AG04449 (cell line): Measurements from ENCODE around the gene GLS.
A peak's percentile ranks its signal among the peaks of the same experiment; 100 is the strongest.

Experiments
- CTCF ChIA-PET: fragments of 350-600 bp; formaldehyde crosslinking; extraction: SDS; loops from one replicate; lab custom pipeline; 2021; ENCODE audit warnings: antibody characterized with exemption; lab: Yijun Ruan, JAX
- POLR2A ChIA-PET: fragments of 400-600, 350-600 bp; formaldehyde crosslinking; extraction: SDS; loops from one replicate; lab custom pipeline; 2020; ENCODE audit warnings: antibody characterized with exemption, inconsistent platforms; lab: Yijun Ruan, JAX
- DNase-seq: peaks from one replicate; pipeline ENCODE4 v3.0.0-alpha.2; 2010; ENCODE audit warnings: low read depth, low spot score
- H3K4me3 ChIP-seq: 2 replicates; pipeline ENCODE4 v1.5.1; 2011; ENCODE audit warnings: low read depth, mild to moderate bottlenecking, control low read depth, low read length
- CTCF ChIP-seq: IDR thresholded peaks from one replicate; pipeline ENCODE4 v1.5.1; 2011; ENCODE audit warnings: mild to moderate bottlenecking, moderate library complexity, low read length, control low read depth, inconsistent platforms; ENCODE audit not compliant: insufficient read depth; ENCODE audit errors: missing control alignments

The GLS gene

GRCh38 chr2:190877436-190877835 is 3.2 kb upstream of the GLS start:
- POLR2A ChIA-PET: no interaction called here
- TF ChIP-seq CTCF: no peak
- CTCF ChIA-PET: interaction anchor here (1.1 to 2.1 kb wide), 4 partner anchors 10 to 34 kb away, joined by 3 to 13 read pairs (median 4); no protein-coding TSS in a partner anchor
- no peak for DNase-seq
- no peak overlapping the region for H3K4me3 ChIP-seq

GRCh38 chr2:190879474-190880377 is 895 bp upstream of the GLS start:
- POLR2A ChIA-PET: interaction anchor here (0.6 to 4.1 kb wide), 10 partner anchors 9 to 88 kb away, joined by 3 to 110 read pairs (median 8); no protein-coding TSS in a partner anchor
- peak overlapping the region; percentile 70 for H3K4me3 ChIP-seq
- CTCF ChIA-PET: interaction anchor here (1.4 kb wide), 2 partner anchors 29 to 99 kb away, joined by 4 to 6 read pairs; no protein-coding TSS in a partner anchor
- no peak for TF ChIP-seq CTCF
- DNase-seq: no peak

GRCh38 chr2:190881084-190881597 is 520 bp downstream of the GLS start:
- CTCF ChIA-PET: interaction anchor here (1.4 to 2.5 kb wide), 3 partner anchors 22 to 100 kb away, joined by 3 to 14 read pairs (median 4); no protein-coding TSS in a partner anchor
- no peak for DNase-seq

GRCh38 chr2:190881598-190882410 is 1.2 kb downstream of the GLS start:
- TF ChIP-seq CTCF: no peak
- DNase-seq: no peak
- CTCF ChIA-PET: interaction anchor here (1.1 to 2.5 kb wide), 3 partner anchors 11 to 32 kb away, joined by 3 to 14 read pairs (median 4); no protein-coding TSS in a partner anchor
- peak overlapping the region; percentile 70 for H3K4me3 ChIP-seq
- POLR2A ChIA-PET: interaction anchor here (0.6 to 4.1 kb wide), 14 partner anchors 8 to 564 kb away, joined by 3 to 110 read pairs (median 6); no protein-coding TSS in a partner anchor

More at GRCh38 chr2:190881084-190881597, 520 bp downstream of the GLS start:
- POLR2A ChIA-PET: interaction anchor here (0.9 to 4.1 kb wide), 14 partner anchors 8 to 71 kb away, joined by 3 to 110 read pairs (median 8); no protein-coding TSS in a partner anchor
- H3K4me3 ChIP-seq: peak overlapping the region; percentile 70
- TF ChIP-seq CTCF: no peak

GRCh38 chr2:190882411-190882766 is 1.8 kb downstream of the GLS start:
- CTCF ChIA-PET: interaction anchor here (1.1 to 2.5 kb wide), 3 partner anchors 10 to 32 kb away, joined by 3 to 14 read pairs (median 4); no protein-coding TSS in a partner anchor

More at GRCh38 chr2:190882411-190882766, 1.8 kb downstream of the GLS start:
- H3K4me3 ChIP-seq: peak overlapping the region; percentile 70
- no peak for TF ChIP-seq CTCF
- POLR2A ChIA-PET: interaction anchor here (0.6 to 4.1 kb wide), 13 partner anchors 8 to 564 kb away, joined by 3 to 110 read pairs (median 5); no protein-coding TSS in a partner anchor
- DNase-seq: no peak
